MCF 10A (cell line): ENCODE measurements around the gene STK38L. TPM values are rescaled to one million over a fixed set of nuclear protein-coding genes. Genes with fewer than 3 reads are reported as not detected.

Experiments
- BruUV-seq: library from RNA; stranded (reverse); fragments of 400-500 nt; replicated peaks from 2 replicates; lab custom pipeline; 2021; lab: Mats Ljungman, UMichigan
- CTCF ChIA-PET: fragments of 300-600 bp; sonication (Branson Sonifier 250); formaldehyde crosslinking; extraction: SDS; loops from one replicate; lab custom pipeline; 2021; ENCODE audit warnings: antibody characterized with exemption, inconsistent platforms; lab: Yijun Ruan, JAX
- POLR2A ChIA-PET: fragments of 300-600, 350-650 bp; sonication (Branson Sonifier 250); formaldehyde crosslinking; extraction: SDS; loops from one replicate; lab custom pipeline; 2020; ENCODE audit warnings: antibody characterized with exemption, inconsistent platforms; lab: Yijun Ruan, JAX
- DNase-seq: peaks from one replicate; pipeline ENCODE4 v3.0.0-alpha.2; 2018; ENCODE audit not compliant: unreplicated experiment
- H3K27ac Mint-ChIP-seq: one replicate; pipeline ENCODE4 v1.8.0; 2022; ENCODE audit warnings: mild to moderate bottlenecking, low read depth, mixed read lengths; ENCODE audit not compliant: unreplicated experiment
- H3K27me3 Mint-ChIP-seq: one replicate; pipeline ENCODE4 v1.8.0; 2022; ENCODE audit warnings: mixed read lengths; ENCODE audit not compliant: insufficient read depth, unreplicated experiment
- H3K36me3 Mint-ChIP-seq: one replicate; pipeline ENCODE4 v1.8.0; 2022; ENCODE audit warnings: mild to moderate bottlenecking, moderate library complexity, mixed read lengths; ENCODE audit not compliant: insufficient read depth, unreplicated experiment
- H3K4me1 Mint-ChIP-seq: one replicate; pipeline ENCODE4 v1.8.0; 2022; ENCODE audit warnings: mixed read lengths; ENCODE audit not compliant: insufficient read depth, unreplicated experiment
- H3K4me3 Mint-ChIP-seq: one replicate; pipeline ENCODE4 v1.8.0; 2022; ENCODE audit warnings: mild to moderate bottlenecking, moderate library complexity, mixed read lengths; ENCODE audit not compliant: unreplicated experiment
- H3K9me3 Mint-ChIP-seq: one replicate; pipeline ENCODE4 v1.8.0; 2022; ENCODE audit warnings: mixed read lengths; ENCODE audit not compliant: unreplicated experiment
- intact Hi-C: fragments of 100-400 bp; cut with micrococcal nuclease; formaldehyde crosslinking; loops from 2 replicates; pipeline ENCODE4 v1.14.1; 2022
- total RNA-seq: library from RNA; stranded (reverse); gene quantifications from 2 replicates; pipeline ENCODE4 v1.2.3, GENCODE V29; 2022
- TF ChIP-seq, protein P1 (sequence below): fragments of 200-600 bp; IDR thresholded peaks from one replicate; pipeline ENCODE4 v1.8.0; 2022; ENCODE audit warnings: antibody characterized with exemption, mild to moderate bottlenecking; ENCODE audit not compliant: unreplicated experiment

STK38L gene
- total RNA-seq, 1 experiment from 2014 or later: 18.1 TPM

DNA sequence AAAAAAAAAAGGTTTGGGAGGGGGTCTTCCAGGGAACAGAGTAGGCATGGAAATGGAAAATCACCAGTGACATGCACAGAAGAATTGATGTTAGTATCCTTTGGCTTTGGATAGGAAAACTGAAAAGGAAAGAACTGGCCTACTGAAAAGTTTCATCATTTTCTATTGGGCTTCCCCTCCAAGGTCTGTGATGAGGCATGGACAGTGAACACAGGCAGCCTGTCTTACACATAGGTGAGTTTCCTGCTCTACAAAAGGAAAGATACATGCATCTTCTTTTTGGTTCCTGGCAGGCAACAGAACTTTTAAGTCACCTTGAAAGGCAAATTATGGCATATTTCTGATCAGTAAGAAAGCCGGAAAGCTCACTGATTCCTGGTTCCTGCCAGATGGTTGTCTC is 94.4 kb downstream of the STK38L start:
- CTCF ChIA-PET: no interaction called here
- TF ChIP-seq, protein P1, sequence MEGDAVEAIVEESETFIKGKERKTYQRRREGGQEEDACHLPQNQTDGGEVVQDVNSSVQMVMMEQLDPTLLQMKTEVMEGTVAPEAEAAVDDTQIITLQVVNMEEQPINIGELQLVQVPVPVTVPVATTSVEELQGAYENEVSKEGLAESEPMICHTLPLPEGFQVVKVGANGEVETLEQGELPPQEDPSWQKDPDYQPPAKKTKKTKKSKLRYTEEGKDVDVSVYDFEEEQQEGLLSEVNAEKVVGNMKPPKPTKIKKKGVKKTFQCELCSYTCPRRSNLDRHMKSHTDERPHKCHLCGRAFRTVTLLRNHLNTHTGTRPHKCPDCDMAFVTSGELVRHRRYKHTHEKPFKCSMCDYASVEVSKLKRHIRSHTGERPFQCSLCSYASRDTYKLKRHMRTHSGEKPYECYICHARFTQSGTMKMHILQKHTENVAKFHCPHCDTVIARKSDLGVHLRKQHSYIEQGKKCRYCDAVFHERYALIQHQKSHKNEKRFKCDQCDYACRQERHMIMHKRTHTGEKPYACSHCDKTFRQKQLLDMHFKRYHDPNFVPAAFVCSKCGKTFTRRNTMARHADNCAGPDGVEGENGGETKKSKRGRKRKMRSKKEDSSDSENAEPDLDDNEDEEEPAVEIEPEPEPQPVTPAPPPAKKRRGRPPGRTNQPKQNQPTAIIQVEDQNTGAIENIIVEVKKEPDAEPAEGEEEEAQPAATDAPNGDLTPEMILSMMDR: no peak
- intact Hi-C loops: no loop called here

DNA sequence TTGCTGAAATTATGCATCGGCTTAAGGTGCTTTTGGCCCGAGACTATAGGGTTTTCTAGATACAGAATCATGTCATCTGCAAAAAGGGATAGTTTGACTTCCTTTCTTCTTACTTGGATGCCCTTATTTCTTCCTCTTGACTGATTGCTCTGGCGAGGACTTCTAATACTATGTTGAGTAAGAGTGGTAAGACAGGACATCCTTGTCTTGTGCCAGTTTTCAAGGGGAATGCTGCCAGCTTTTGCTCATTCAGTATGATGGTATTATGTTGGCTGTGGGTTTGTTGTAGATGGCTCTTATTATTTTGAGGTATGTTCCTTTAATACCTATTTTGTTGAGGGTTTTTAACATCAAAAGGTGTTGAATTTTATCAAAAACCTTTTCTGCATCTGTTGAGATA is 96.9 kb downstream of the STK38L start:
- no peaks in the 10 kb centered on the region for H3K27me3 Mint-ChIP-seq
- H3K4me3 Mint-ChIP-seq: no peak overlapping the region
- ChIA-PET POLR2A (interaction anchor here (0.8 to 4.5 kb wide), 2 partner anchors 8 to 452 kb away, joined by 3 to 54 read pairs; partner anchors contain the start of gene BMAL2), CTCF (interaction anchor here (0.8 to 1.0 kb wide), 2 partner anchors 9 to 22 kb away, joined by 3 read pairs; partner anchors contain the start of gene BMAL2)
- H3K36me3 Mint-ChIP-seq: peaks cover 6% of the 10 kb centered on the region
- H3K27ac Mint-ChIP-seq: no peak overlapping the region
- no TSS peak for BruUV-seq
- no peaks in the 10 kb centered on the region for H3K9me3 Mint-ChIP-seq
- peaks cover 37% of the 10 kb centered on the region for H3K4me1 Mint-ChIP-seq
- peak; percentile 46 for DNase-seq
- intact Hi-C loops: no loop called here
- TF ChIP-seq, protein P1: no peak

More for the DNA sequence above, 94.4 kb downstream of the STK38L start:
- no TSS peak for BruUV-seq
- POLR2A ChIA-PET: interaction anchor here (1.5 kb wide), 1 partner anchor 10 kb away, joined by 3 read pairs; no protein-coding TSS in a partner anchor
- DNase-seq: no peak
- Mint-ChIP-seq H3K9me3 (no peaks in the 10 kb centered on the region), H3K27ac (no peak overlapping the region), H3K4me1 (peaks cover 37% of the 10 kb centered on the region), H3K4me3 (no peak overlapping the region), H3K27me3 (no peaks in the 10 kb centered on the region), H3K36me3 (peaks cover 6% of the 10 kb centered on the region)

DNA sequence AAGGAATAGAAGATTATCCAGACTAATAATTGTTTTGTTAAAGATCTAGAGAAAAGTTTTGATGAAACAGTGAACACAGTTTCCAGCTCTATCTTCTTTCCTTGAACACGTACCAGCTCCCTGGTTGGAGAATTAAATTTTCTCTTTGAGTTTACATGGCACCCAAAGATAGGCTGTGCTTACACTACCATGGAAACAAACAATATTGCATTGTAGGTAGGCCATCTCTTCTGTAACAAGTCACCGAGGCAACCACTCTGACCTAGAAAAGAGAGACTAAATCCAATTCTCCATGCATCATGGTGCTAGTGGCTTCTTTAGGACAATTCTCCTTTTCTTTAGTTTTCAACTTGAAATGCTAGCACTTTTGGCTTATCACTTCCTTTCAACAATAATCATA is 98.5 kb downstream of the STK38L start:
- Mint-ChIP-seq H3K4me3 (no peak overlapping the region), H3K9me3 (no peaks in the 10 kb centered on the region), H3K27me3 (no peaks in the 10 kb centered on the region), H3K36me3 (peaks cover 6% of the 10 kb centered on the region), H3K27ac (peak overlapping the region; percentile 63), H3K4me1 (peaks cover 36% of the 10 kb centered on the region)
- ChIA-PET POLR2A (interaction anchor here (1.3 to 4.5 kb wide), 2 partner anchors 10 kb away, joined by 6 to 54 read pairs; partner anchors contain the start of gene BMAL2), CTCF (interaction anchor here (0.6 to 2.1 kb wide), 4 partner anchors 10 to 227 kb away, joined by 3 to 7 read pairs (median 3); no protein-coding TSS in a partner anchor)
- intact Hi-C loops: no loop called here
- no peak for DNase-seq
- TF ChIP-seq, protein P1: no peak
- BruUV-seq: no TSS peak

DNA sequence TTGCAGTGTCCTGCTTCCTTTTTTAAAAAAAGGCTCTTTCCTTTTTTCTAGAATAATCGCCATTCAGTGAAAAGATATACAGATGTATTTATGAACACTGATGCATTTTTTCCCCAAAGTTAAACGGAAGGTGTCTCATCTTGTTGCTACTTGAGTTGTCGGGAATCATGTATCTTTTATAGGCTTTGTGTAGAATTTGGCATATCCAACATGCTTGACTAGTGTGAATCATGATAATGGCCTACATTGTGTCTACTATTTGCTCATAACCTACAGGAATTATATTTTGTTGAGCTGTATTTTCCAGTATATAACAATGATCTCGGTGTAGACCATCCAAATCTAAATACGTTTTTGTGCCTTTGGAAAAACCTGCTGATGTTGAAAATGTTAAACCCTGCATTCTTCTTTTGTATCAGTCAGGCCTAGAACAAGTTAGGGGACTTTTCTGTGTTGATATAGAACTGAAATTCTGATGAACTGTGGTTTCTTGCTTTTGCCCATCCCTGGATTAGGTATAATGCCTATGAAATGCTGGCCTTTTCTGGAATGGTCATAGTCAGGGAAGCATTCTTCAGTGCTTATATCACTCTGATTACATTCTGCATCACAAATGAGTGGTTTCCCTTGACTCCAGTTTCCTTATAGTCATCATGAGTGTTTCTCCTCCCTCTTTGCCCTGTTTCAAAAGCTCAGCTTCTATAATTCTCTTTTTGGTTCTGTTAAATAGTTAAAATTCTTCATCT is 99.3 kb downstream of the STK38L start:
- Mint-ChIP-seq H3K4me1 (peaks cover 29% of the 10 kb centered on the region), H3K9me3 (no peaks in the 10 kb centered on the region), H3K36me3 (peaks cover 6% of the 10 kb centered on the region), H3K27me3 (no peaks in the 10 kb centered on the region), H3K27ac (peak overlapping the region; percentile 63), H3K4me3 (peak overlapping the region; percentile 1)
- POLR2A ChIA-PET: interaction anchor here (0.9 to 4.5 kb wide), 4 partner anchors 9 to 291 kb away, joined by 3 to 54 read pairs (median 4); partner anchors contain the start of genes BMAL2 and STK38L
- CTCF ChIA-PET: interaction anchor here (0.5 to 2.1 kb wide), 5 partner anchors 11 to 226 kb away, joined by 3 to 7 read pairs (median 4); no protein-coding TSS in a partner anchor
- TF ChIP-seq, protein P1: no peak
- peak; percentile 58 for DNase-seq
- TSS peak; percentile 66 for BruUV-seq
- intact Hi-C loops: no loop called here
